Measurements from ENCODE around the gene BACH2. TPM values are rescaled to one million over a fixed set of nuclear protein-coding genes. Genes with fewer than 3 reads are reported as not detected.
"Not testable (repeated sequence)": the region's sequence is repeated elsewhere in the genome, so short reads cannot be mapped to it uniquely, and the experiment has no call there.

Gene BACH2
- total and polyA plus RNA-seq, 2 of the 8 experiments (the other 6 are each of a cell fraction or from before 2014, with no cell fraction given), result 1.9 to 5.9 TPM

DNA sequence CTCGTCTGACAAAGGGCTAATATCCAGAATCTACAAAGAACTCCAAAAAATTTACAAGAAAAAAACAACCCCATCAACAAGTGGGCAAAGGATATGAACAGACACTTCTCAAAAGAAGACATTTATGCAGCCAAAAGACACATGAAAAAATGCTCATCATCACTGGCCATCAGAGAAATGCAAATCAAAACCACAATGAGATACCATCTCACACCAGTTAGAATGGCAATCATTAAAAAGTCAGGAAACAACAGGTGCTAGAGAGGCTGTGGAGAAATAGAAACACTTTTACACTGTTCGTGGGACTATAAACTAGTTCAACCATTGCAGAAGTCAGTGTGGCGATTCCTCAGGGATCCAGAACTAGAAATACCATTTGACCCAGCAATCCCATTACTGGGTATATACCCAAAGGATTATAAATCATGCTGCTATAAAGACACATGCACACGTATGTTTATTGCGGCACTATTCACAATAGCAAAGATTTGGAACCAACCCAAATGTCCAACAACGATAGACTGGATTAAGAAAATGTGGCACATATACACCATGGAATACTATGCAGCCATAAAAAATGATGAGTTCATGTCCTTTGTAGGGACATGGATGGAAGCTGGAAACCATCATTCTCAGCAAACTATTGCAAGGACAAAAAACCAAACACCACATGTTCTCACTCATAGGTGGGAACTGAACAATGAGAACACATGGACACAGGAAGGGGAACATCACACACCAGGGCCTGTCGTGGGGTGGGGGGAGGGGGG is 130.3 kb downstream of the BACH2 start:
- H3K4ac ChIP-seq (replicated peaks; ENCODE audit: insufficient read length, low read depth, low read length); H3K56ac ChIP-seq (replicated peaks; ENCODE audit: insufficient read length, low read depth, low read length); H2AK5ac ChIP-seq (ENCODE audit: low read depth, low read length); H2BK5ac ChIP-seq (ENCODE audit: low read depth, low read length); H4K5ac ChIP-seq (ENCODE audit: insufficient read length, low read depth, low read length); H3K27ac ChIP-seq (ENCODE audit: low read depth, low read length); H3K9ac ChIP-seq (replicated peaks in 1 of 4; ENCODE audit: extremely low read depth in 1 of 4, low read depth in 3 of 4, low read length in 3 of 4); H3K79me2 ChIP-seq (ENCODE audit: control insufficient read depth in 1 of 2, insufficient read depth in 2 of 2, low read length in 2 of 2); DNase-seq (ENCODE audit: low read depth in 1 of 2, low spot score in 2 of 2); H3K4me2 ChIP-seq (ENCODE audit: insufficient read depth in 1 of 2, low read depth in 2 of 2, low read length in 2 of 2); H3K9me3 ChIP-seq (ENCODE audit: insufficient read depth in 2 of 2, low read depth in 1 of 2, low read length in 1 of 2); H3K36me3 ChIP-seq (ENCODE audit: control insufficient read depth in 2 of 4, insufficient read depth in 4 of 4, low read length in 3 of 4); H3K79me1 ChIP-seq (ENCODE audit: low read depth, low read length); POLR2A ChIA-PET (ENCODE audit: partially characterized antibody); H3K27me3 ChIP-seq (replicated peaks in 1 of 4; ENCODE audit: control insufficient read depth in 3 of 4, extremely low read depth in 1 of 4, insufficient read depth in 3 of 4, low read length in 3 of 4); H2BK15ac ChIP-seq (ENCODE audit: low read length); FAIRE-seq; H2AFZ ChIP-seq (ENCODE audit: low read length); H3K4me1 ChIP-seq (replicated peaks in 1 of 4; ENCODE audit: control insufficient read depth in 3 of 4, insufficient read depth in 4 of 4, low read length in 3 of 4); H2BK120ac ChIP-seq (replicated peaks; ENCODE audit: low read depth, low read length); H2BK12ac ChIP-seq (ENCODE audit: low read depth, low read length); H2BK20ac ChIP-seq (ENCODE audit: low read length); H4K8ac ChIP-seq (ENCODE audit: extremely low read depth, insufficient read depth, low read length); H3K4me3 ChIP-seq (ENCODE audit: extremely low read depth in 1 of 4, insufficient read depth in 2 of 4, low read depth in 3 of 4, low read length in 4 of 4); H3K14ac ChIP-seq (ENCODE audit: insufficient read length); H4K20me1 ChIP-seq (replicated peaks in 1 of 2; ENCODE audit: control insufficient read depth in 1 of 2, insufficient read depth in 2 of 2, low read length in 2 of 2); H3K23me2 ChIP-seq (ENCODE audit: low read depth, low read length); H3K23ac ChIP-seq (ENCODE audit: insufficient read length); H3K18ac ChIP-seq (ENCODE audit: extremely low read depth, low read length); H4K91ac ChIP-seq (replicated peaks; ENCODE audit: insufficient read length, low read length): not testable (repeated sequence)
- 92% methylated on average over 3 of the region's 7 CpGs; no CpG with 5 or more reads in 1 of the 2 experiments for WGBS, 2 experiments (ENCODE audit: extremely low coverage in 1 of 2, insufficient coverage in 1 of 2, insufficient read length in 1 of 2, insufficient replicate concordance in 2 of 2, low coverage in 1 of 2, low lambda C conversion rate in 2 of 2, missing lambda C conversion rate in 1 of 2)
- CTCF ChIA-PET (ENCODE audit: partially characterized antibody), result interaction anchor here (0.7 kb wide), 1 partner anchor 54 kb away, joined by 4 read pairs; no protein-coding TSS in a partner anchor
